BE2C (cell line): ENCODE measurements around the gene CD22.

ENCODE experiments used
- DNase-seq: peaks from one replicate; pipeline ENCODE4 v3.0.0-alpha.2; 2020
- H3K27me3 ChIP-seq: fragments of 250-450 bp; sonication (Bioruptor Pico); 2 replicates; pipeline ENCODE4 v1.5.1; 2020; ENCODE audit warnings: mild to moderate bottlenecking
- H3K36me3 ChIP-seq: fragments of 250-450 bp; sonication (Bioruptor Pico); 2 replicates; pipeline ENCODE4 v1.5.1; 2020; ENCODE audit warnings: mild to moderate bottlenecking
- H3K4me1 ChIP-seq: fragments of 250-450 bp; sonication (Bioruptor Pico); 2 replicates; pipeline ENCODE4 v1.5.1; 2020
- H3K4me3 ChIP-seq: 2 replicates; pipeline ENCODE4 v1.5.1; 2011; ENCODE audit warnings: low read depth, low read length
- H3K9me3 ChIP-seq: fragments of 250-450 bp; sonication (Bioruptor Pico); 2 replicates; pipeline ENCODE4 v1.5.1; 2020
- TF ChIP-seq, protein P1 (sequence below): IDR thresholded peaks from 2 replicates; pipeline ENCODE4 v1.5.1; 2012; ENCODE audit warnings: mild to moderate bottlenecking, low read depth, low read length

Gene CD22

GRCh38 chr19:35395382-35396199 is 66.6 kb downstream of the CD22 start:
- peaks cover 9% of the 10 kb centered on the region; the same call in 1 of the 2 replicates for H3K4me1 ChIP-seq
- H3K36me3 ChIP-seq, result no peaks in the 10 kb centered on the region
- H3K4me3 ChIP-seq, result no peak overlapping the region
- DNase-seq, result peak; percentile 87
- H3K27me3 ChIP-seq, result no peaks in the 10 kb centered on the region
- H3K9me3 ChIP-seq, result no peaks in the 10 kb centered on the region
- TF ChIP-seq, protein P1, sequence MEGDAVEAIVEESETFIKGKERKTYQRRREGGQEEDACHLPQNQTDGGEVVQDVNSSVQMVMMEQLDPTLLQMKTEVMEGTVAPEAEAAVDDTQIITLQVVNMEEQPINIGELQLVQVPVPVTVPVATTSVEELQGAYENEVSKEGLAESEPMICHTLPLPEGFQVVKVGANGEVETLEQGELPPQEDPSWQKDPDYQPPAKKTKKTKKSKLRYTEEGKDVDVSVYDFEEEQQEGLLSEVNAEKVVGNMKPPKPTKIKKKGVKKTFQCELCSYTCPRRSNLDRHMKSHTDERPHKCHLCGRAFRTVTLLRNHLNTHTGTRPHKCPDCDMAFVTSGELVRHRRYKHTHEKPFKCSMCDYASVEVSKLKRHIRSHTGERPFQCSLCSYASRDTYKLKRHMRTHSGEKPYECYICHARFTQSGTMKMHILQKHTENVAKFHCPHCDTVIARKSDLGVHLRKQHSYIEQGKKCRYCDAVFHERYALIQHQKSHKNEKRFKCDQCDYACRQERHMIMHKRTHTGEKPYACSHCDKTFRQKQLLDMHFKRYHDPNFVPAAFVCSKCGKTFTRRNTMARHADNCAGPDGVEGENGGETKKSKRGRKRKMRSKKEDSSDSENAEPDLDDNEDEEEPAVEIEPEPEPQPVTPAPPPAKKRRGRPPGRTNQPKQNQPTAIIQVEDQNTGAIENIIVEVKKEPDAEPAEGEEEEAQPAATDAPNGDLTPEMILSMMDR, result no peak

GRCh38 chr19:35396240-35396885 is 67.4 kb downstream of the CD22 start:
- Histone ChIP-seq H3K4me1 (peaks cover 7% of the 10 kb centered on the region; the same call in 1 of the 2 replicates), H3K36me3 (no peaks in the 10 kb centered on the region), H3K4me3 (no peak overlapping the region), H3K27me3 (no peaks in the 10 kb centered on the region), H3K9me3 (no peaks in the 10 kb centered on the region)
- TF ChIP-seq, protein P1, result no peak
- DNase-seq, result no peak
